KOPT-K1 (cell line): ENCODE data around the gene MDN1.

Source experiments
- H3K27ac ChIP-seq: fragments of 200-600 bp; sonication (generic); 2 replicates; pipeline ENCODE4 v1.5.1; 2016; ENCODE audit warnings: antibody characterized with exemption, mild to moderate bottlenecking, low read depth, low read length; ENCODE audit not compliant: poor library complexity, severe bottlenecking
- H3K36me3 ChIP-seq: fragments of 200-600 bp; sonication (generic); 2 replicates; pipeline ENCODE4 v1.5.1; 2017; ENCODE audit warnings: antibody characterized with exemption, mild to moderate bottlenecking, low read length, moderate library complexity; ENCODE audit not compliant: insufficient read depth
- H3K9me3 ChIP-seq: fragments of 200-600 bp; sonication (generic); 2 replicates; pipeline ENCODE4 v1.5.1; 2017; ENCODE audit warnings: antibody characterized with exemption, low read length, mild to moderate bottlenecking; ENCODE audit not compliant: insufficient read depth, poor library complexity, severe bottlenecking

MDN1 gene

DNA sequence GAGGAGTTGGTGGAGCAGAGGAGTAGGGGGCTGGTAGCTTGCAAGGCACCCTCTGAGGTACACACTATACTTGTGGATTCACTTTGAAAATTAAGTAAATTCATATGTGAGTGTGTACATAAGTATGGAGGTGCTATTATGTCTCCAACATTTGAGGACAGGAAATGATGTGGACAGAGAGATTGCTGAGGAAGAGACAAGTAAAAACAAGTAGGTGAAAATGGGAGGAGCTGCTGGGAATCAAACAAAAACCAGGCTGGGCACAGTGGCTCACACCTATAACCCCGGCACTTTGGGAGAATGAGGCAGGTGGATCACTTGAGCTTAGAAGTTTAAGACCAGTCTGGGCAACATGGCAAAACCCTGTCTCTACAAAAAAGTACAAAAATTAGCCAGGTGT is 111.8 kb downstream of the MDN1 start:
- Histone ChIP-seq H3K27ac (no peak overlapping the region), H3K9me3 (no peaks in the 10 kb centered on the region), H3K36me3 (peaks cover 98% of the 10 kb centered on the region)

DNA sequence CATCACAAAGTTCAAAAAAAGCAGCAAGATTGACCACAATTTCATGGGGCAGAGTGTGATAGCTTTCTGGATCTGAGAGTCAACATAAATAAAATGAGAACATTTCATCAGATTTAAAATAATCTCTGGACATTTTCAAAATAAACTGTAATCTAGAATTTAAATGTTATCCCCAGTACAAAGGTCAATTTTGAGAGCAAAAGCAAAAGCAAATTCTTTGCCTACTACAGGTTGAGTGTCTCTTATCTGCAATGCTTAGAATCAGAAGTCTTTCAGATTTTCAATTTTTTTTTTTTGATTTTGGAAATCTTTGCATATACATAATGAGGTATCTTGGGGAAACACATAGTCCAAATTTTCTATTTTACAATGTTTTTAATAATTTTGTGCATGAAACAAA is 113.5 kb downstream of the MDN1 start:
- Histone ChIP-seq H3K9me3 (no peaks in the 10 kb centered on the region), H3K36me3 (peaks cover 98% of the 10 kb centered on the region), H3K27ac (no peak overlapping the region)

GRCh38 chr6:89703292-89703691 is 116.3 kb downstream of the MDN1 start:
- Histone ChIP-seq H3K9me3 (no peaks in the 10 kb centered on the region), H3K27ac (no peak overlapping the region), H3K36me3 (peaks cover 97% of the 10 kb centered on the region)

DNA sequence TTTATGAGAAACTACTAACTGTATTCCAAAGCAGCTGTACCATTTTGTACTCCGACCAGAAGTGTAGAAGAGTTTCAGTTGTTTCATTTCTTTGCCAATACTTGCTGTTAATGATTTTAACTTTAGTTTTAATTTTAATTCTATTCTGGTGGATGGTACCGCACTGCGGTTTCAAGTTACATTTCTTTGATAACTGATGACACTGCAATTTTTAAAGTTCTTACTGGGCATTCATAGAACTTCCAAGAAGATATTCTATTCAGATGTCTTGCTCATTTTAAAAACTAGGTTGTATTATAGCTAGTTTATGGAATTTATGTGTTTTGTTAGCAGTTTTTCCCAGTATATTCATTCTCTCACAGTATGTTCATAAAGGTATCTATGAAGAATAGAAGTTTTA is 117.2 kb downstream of the MDN1 start:
- H3K36me3 ChIP-seq = peaks cover 97% of the 10 kb centered on the region

DNA sequence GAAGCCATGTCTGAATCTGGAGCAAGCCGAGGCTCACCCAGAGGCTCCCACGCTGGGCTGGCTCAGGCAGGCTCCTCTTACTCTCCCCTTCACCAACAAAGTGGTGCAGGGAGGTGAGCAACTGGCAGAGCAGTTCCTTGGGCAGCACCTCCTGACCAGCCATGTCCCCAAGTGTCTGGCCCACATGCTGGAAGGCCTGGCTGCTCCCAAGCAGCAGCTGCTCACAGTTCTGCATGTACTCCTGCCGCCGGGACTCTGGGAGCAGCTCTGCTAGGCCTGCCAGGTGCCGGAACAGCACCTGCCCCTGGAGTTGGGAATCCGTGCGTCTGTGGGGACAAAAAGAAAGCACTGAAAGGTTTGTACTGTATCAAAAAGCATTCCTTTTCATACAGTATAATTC is 123.9 kb downstream of the MDN1 start:
- Histone ChIP-seq H3K27ac (no peak overlapping the region), H3K9me3 (no peaks in the 10 kb centered on the region), H3K36me3 (peaks cover 99% of the 10 kb centered on the region)

More for the DNA sequence above, 117.2 kb downstream of the MDN1 start:
- Histone ChIP-seq H3K27ac (no peak overlapping the region), H3K9me3 (no peaks in the 10 kb centered on the region)

DNA sequence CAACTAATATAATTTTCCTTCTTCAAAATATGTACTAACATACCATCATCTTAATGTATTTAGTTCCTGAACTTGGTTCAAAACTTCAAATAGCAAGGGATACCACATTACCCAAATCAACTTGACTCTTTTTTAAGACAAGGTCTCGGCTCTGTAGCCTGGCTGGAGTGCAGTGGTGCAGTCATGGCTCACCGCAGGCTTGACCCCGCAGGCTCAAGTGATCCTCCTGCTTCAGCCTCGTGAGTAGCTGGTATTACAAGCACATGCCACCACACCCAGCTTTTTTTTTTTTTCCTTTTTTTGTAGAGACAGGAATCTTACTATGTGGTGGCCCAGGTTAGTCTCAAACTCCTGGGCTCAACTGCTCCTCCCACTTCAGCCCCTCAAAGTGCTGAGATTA is 125.2 kb downstream of the MDN1 start:
- Histone ChIP-seq H3K9me3 (no peaks in the 10 kb centered on the region), H3K27ac (no peak overlapping the region), H3K36me3 (peaks cover 99% of the 10 kb centered on the region)

DNA sequence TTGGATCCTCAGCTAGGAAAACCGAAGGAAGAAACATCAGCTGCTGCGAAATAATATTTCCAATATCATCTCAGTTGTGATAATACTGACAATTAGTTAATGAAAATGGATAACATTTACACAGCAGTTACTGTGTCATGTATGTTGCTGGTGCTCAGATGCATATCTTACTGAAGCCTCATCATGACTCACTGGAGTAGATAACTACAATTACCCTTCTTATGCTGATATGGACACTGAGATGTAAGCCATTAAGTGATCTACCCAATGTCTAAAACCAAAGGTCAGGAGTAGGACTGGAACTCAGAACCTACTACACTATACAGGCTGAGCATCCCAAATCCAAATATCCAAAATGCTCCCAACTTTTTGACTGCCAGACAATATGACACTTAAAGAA is 126.4 kb downstream of the MDN1 start:
- Histone ChIP-seq H3K9me3 (no peaks in the 10 kb centered on the region), H3K36me3 (peaks cover 100% of the 10 kb centered on the region), H3K27ac (no peak overlapping the region)

DNA sequence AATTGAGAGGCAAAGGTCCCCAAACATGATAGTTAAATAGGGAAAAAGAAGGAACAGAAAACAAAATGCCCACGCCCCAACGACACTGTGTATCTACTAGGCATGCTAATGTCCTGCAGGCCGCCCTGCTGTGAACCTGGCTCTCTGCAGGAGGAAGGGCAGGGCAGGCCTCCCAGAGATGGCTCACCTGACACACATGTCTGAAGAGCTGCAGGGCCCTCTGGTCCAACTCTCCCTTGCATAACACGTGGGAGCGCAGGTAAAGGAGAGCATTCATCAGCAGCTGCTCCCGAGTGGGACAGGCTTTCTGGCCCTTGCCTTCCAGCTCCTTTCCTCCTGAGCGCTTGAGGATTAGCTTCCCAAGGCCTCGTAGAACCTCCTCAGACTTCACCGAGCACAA is 127.3 kb downstream of the MDN1 start:
- H3K9me3 ChIP-seq = no peaks in the 10 kb centered on the region
- peaks cover 100% of the 10 kb centered on the region for H3K36me3 ChIP-seq
- no peak overlapping the region for H3K27ac ChIP-seq

GRCh38 chr6:89690944-89691324 is 128.7 kb downstream of the MDN1 start:
- H3K9me3 ChIP-seq = no peaks in the 10 kb centered on the region
- H3K27ac ChIP-seq = no peak overlapping the region
- H3K36me3 ChIP-seq = peaks cover 100% of the 10 kb centered on the region

- H3K36me3 ChIP-seq = peaks cover 100% of the 10 kb centered on the region
- no peak overlapping the region for H3K27ac ChIP-seq
Observed at GRCh38 chr6:89689732-89690131, 129.9 kb downstream of the MDN1 start.

DNA sequence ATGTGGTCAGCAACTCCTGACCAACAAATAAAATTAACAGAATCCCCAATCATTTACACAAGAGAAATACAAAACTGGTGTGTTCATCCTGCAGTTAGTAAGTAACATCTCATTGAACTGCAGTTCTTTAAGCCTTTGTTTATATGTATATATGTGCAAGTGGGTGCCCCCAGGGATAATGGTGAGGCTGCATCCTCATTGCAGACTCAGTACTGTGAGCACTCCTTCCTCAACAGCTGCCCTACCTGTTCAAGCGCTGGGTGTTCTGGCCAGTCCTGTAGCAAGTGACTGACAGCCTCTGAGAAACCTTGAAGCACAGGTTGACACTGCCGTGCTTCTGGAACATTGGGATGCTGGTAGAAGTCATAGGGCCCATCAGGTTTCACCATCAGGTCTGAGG is 131.3 kb downstream of the MDN1 start:
- Histone ChIP-seq H3K36me3 (peaks cover 100% of the 10 kb centered on the region), H3K9me3 (no peaks in the 10 kb centered on the region), H3K27ac (no peak overlapping the region)

More at GRCh38 chr6:89689732-89690131, 129.9 kb downstream of the MDN1 start:
- no peaks in the 10 kb centered on the region for H3K9me3 ChIP-seq

GRCh38 chr6:89685311-89685710 is 134.3 kb downstream of the MDN1 start:
- Histone ChIP-seq H3K9me3 (no peaks in the 10 kb centered on the region), H3K36me3 (peaks cover 100% of the 10 kb centered on the region), H3K27ac (no peak overlapping the region)

DNA sequence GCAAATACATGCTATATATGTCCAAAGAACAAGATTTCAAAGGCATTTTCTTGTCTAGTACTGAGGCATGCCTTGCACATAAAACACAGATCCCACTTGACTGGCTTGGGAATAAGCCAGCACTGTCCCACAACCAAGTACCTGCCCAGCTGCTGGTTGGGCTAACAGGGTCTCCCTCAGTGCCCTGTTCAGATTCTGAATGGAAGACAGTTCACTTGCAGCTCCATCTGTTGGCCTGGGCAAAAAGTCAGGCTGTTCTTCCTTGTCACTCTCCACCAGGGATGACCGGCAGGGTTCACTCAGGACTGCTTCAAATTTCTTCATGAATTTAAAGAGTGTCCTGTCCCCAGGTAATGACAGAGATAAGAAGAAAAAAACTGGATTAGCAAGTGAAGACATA is 136.6 kb downstream of the MDN1 start:
- peaks cover 100% of the 10 kb centered on the region for H3K36me3 ChIP-seq
- no peak overlapping the region for H3K27ac ChIP-seq

GRCh38 chr6:89681983-89682564 is 137.5 kb downstream of the MDN1 start:
- no peaks in the 10 kb centered on the region for H3K9me3 ChIP-seq
- H3K27ac ChIP-seq = no peak overlapping the region
- peaks cover 100% of the 10 kb centered on the region for H3K36me3 ChIP-seq

More for the DNA sequence above, 136.6 kb downstream of the MDN1 start:
- no peaks in the 10 kb centered on the region for H3K9me3 ChIP-seq

GRCh38 chr6:89680551-89680950 is 139.0 kb downstream of the MDN1 start:
- Histone ChIP-seq H3K9me3 (no peaks in the 10 kb centered on the region), H3K27ac (no peak overlapping the region), H3K36me3 (peaks cover 100% of the 10 kb centered on the region)

- Histone ChIP-seq H3K36me3 (peaks cover 100% of the 10 kb centered on the region), H3K27ac (no peak overlapping the region), H3K9me3 (no peaks in the 10 kb centered on the region)
Observed at GRCh38 chr6:89680150-89680549, 139.4 kb downstream of the MDN1 start.
